HS-27A (cell line): ENCODE data around the gene GRIK4.

Experiments
- DNase-seq: peaks from one replicate; pipeline ENCODE4 v3.0.0-alpha.2; 2012; ENCODE audit warnings: low read depth, missing footprints

The GRIK4 gene

DNA sequence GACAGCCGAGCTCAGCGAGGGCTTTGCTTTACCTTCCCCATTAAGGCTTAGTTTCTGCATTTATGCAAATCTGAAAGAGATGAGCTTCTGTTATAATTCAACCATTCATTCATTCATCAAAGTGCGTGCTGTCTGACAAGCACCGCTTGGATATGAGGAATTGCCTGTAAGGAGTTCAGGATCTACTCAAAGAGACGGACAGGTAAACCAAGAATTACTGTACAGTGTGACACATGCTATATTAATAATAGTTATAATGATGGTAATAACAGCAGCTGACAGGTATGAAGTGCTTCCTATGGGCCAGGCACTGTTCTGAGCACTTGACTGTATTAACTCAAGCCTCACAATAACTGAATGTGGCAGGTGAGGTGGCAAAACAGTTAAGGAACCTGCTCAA is 402.5 kb downstream of the GRIK4 start:
- no peak for DNase-seq

DNA sequence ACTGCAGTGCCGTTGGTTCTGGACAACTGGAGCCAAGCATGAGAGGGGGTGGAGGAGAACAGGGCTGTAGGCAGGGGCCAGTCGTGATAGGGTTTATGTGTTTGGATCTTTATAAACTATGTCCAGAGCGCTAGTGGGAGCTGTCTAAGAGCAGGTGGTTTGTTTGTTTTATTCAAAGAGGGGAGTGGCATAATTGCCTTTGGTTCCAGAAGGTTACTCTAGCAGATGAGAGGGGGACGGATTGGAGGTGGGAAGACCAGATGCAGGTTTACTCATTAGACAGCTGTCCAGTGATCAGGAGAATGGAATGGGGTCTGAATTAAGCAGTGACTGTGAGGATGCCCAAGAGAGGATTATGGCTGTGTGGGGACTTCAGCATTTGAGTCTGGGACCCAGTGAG is 403.1 kb downstream of the GRIK4 start:
- no peak for DNase-seq

DNA sequence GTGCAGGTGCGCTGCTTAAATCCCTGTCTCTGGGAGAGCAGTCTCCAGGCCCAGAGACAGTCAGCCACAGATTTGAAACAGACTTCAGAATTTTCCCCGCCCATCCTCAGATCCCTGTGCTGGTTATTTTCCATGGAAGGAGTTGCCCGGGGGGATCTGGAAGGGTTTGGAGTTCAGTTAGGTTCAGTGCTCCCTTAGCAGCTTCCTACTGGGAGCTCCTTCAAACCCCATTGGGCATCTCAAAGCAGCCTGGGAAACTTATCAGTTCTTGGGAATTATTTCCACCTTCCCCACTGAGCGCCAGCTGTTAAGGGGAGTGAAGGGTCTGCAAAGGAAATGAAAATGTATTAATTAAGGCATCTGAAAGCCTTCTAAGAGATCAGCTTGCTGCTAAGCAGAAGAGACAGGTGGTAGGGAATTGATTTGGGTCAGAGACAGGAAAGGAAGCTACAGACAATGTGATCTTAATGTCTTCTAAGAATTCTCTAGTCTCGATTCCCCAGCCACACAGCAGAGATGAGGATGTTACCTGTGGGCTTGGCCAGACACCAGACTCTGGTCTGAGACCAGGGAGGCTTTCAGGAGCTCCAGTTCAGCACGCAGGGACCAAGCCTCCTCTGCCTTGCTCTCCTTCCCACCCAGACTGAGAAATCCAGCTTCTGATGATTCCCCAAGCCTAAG is 406.2 kb downstream of the GRIK4 start:
- DNase-seq: no peak

DNA sequence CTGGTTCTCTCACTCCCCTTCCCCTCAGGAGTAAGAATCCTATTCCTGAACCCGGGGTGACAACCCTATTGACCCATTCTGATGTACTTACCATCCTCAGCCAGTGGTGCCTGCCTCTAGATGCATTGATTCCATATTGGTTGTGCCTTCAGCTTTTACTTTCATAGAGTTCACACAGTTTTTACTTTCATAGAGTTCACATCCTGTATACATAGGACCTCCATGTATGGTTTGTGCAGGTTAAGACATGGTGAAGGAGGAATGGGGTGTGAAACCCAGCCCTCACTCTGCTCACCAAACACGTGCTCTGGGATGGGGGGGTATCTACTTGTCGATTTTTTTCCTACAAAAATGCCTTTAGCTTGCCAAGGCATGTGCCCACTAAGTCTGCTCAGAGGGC is 406.7 kb downstream of the GRIK4 start:
- DNase-seq: no peak

DNA sequence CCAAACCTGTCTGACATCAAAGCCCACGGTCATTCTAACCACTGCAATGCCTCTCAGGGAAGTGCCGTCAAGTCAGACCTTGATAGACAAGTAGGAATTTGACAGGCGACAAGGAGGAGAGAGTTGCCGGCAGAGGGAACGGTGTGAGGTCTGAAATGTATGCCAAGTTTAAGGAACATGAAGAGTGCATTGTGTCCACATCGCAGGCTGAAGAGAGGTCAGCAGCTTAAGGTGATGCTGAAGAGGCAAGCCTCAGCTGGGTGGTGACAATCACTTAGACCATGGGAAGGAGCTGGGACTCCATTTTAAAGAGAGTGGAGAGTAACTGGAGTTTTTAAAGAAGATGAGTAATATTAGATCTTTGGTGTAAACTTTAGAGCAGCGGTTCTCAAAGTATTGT is 407.5 kb downstream of the GRIK4 start:
- DNase-seq: no peak

DNA sequence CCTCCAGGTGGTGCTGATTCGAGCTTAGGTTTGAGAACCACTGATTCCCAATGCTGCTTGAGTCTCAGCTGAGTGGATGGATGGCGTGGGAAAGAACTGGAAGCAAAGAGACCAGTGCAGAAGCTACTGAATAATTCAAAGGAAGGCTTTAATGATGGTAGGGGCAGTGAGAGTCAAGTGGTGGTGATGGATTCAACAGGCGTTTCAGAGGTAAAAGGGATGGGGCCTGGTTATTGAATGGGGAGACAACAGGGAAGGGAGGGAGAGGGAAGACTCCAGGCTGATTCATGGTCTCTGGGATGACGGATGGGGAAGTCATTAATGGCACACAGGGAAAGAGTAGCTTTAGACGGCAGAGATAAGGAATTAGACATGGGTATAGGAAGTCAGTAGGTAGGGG is 408.0 kb downstream of the GRIK4 start:
- no peak for DNase-seq

DNA sequence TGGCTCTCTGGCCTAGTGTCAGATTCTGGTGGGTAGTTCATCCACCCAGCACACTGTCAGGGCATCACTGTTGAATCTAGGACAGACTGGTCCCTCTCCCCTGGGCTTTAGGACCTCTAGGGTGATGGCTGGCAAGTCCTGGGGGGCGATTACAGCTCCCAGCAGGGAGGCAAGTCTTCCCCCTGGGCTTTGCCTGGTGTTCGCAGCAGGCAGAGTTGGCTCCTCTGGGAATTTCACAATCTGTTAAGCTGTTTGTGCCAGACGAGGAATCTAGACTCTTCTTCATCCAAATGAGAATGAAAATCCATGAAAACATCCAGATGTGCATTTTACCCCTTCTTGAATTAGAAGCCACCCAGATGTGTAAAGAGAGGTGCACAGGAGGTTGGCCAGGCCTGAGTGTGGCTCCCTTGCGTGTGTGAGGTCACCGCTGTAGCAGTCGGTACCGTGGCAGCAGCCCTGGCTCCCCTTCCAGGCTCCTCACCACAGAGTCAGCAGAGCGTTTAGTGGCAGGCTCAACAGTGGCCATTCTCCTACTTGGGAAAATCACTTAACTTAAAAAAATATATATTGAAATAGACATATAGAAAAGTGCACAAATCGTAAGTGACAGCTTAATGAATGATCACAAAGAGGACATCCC is 412.4 kb downstream of the GRIK4 start:
- DNase-seq: no peak

DNA sequence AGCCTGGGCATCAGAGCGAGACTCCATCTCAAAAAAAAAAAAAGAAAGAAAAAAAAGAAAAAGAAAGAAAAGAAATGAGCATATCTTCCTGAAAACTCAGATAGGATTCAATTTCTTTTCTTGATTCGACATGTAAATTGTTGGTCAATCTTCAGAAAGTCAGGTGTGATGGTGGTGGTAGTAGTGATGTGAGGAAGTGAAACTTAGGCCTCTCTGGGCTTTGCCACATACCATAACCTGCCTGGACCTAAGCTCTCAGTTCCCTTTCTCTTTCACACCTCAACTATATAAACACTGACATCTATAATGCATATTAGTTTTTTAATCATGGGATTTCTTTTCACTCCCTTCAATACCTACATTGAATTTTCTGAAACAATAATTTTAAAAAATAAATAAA is 414.4 kb downstream of the GRIK4 start:
- DNase-seq: no peak

DNA sequence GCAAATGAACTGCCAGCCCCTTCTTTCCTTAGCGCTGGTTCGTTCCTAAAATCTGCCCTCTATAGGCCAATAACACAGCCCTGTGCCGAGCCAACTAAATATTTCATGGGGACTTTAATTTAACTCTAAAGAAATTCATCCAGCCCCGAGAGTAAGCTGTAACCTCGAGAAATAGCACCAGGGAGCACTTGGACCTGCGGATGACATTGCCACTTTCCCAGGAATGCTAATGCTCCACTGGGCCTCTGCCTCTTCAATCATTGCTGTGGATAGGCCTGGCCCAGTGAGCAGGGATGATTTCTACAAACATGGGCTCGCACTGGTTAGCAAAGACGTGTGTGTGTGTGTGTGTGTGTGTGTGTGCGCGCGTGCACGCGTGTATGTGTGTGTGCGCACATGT is 417.1 kb downstream of the GRIK4 start:
- no peak for DNase-seq

DNA sequence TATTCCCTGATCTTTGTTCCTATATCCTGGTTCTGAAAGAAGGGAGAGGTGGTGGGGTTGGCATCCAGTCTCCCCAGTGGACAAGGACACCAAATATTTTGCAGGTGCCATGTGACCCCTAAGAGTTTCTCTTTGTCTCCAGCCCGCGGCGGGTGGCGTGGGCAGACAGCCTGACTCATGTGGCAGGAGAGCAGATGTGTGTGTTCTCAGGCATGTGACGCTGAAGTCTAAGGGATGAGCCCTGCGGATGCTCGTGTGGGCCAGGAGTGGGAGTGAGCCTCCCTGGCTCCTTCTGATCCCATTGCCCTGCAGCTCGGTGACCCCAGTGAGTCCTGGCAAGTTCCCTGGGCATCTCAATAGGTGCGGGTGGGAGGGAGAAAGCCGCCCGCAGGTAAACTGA is 417.5 kb downstream of the GRIK4 start:
- no peak for DNase-seq

DNA sequence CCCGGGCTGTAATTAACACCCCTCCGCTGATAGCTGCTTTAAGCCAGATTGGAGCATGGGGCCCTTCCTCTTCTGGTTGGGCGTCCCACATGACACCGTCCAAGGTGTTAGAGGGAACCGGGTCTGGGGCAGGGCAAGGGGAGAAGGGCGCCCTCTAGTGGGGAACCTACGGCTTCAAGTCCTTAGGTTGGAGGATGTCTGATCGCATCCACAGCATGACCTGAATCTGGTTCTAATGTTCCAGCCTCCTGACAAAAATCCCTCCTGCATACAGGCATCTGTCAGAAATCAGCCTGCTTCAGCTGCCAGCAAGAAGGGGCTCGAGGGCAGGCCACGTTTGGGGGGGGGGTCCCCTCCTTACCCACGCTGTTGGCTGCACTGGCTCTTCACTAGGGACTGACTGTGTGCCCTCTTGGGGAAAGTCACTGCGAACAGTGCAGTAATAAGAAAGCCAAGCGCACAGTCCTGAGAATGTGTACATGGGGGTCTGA is 418.2 kb downstream of the GRIK4 start:
- DNase-seq: no peak

DNA sequence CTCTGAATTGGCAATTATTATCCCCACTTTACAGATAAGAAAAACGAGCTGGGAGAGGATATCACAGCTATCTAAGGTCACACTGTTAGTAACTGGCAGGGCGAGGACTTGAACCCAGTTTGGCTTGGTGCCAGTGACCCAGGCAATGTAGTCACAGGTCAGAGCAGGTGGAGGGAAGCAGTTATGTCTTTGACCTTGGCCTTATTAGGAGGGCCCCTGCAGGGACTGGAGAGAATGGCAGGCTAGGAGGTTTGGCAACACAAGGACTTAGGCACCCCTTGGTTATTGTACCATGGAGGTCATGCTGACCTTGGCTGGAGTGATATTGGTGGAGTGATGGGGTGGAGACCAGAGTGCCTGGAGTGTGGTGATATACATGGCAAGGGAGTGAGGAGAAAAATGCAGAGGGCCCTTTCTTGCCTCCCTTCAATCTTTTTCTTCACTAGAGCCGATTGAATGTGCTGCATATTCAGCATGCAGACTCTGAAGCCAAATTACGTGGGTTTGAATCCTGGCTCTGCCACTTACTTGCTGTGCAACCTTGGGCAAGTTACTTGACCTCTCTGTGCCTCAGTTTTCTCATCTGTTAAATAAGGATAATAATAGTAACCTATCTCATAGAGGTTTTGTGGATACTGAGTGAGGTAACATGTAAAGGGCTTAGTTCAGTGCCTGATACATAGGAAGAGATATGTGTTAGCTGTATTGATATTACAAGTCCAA is 419.7 kb downstream of the GRIK4 start:
- no peak for DNase-seq

DNA sequence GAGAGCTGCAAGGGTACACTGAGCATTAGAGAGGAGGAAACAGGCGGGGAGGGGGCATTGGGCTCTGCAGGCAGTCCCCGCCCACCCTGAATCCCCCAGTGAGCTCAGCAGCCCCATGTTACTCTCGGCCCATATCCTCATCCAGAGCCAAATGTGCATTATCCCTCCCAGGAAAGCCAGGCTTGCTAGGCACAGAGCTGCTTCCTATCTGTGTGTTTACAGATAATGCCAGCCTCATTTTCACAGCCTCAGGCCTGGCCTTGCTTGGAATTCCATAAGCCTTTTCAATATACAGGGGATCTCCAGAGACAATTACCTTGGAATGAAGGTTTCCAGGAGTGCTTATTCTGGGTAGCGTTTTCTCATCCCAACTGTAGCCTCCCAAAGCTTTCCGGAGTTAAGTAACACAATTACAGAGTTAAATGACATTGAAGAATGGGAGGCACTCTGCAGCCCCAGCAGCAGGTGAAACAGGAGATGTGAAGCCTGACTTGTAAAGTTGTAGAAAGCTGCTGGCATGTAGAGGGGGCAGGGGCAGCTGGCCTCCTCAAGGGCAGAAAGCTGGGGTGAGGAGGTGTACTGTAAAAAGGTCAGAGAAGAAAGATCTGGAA is 420.9 kb downstream of the GRIK4 start:
- DNase-seq: no peak

DNA sequence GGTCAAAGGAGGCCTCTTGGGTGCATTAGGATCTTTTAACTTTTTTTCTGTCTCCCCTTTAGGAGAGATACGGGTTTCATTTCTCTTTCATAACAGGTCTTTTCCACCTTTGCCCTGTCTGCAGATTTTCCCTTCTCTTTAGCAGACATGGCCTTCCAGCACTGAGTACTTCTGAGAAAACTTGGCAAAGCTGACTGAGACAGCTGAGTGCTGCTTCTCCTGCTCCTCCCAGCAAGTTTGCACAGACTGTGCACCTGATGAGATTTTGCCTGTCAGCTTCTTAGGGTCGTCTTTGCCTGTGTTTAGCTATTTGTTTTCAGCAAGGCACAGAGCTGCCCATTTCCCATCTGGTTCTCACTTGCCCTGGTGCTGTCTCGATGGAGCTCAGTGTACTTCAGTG is 424.8 kb downstream of the GRIK4 start:
- no peak for DNase-seq

DNA sequence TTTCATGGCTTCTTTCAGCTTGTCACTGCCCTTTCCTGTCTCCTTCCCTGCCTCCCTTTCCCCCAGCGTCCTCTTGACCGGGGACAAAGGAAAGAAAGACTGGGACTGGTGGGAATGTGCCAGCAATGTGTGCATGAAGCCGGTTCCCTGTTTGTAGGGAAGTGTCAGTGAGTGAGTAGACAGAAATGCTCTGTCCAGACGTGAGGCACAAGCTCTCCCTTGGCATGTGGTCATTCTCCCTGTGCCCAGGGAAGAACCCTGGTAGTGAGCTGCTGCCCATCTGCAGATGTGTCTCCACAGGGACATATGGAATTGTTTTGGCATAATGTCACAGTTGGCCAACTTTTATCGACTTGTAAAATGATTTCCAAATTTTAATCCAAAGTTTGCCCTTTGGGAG is 426.0 kb downstream of the GRIK4 start:
- no peak for DNase-seq

DNA sequence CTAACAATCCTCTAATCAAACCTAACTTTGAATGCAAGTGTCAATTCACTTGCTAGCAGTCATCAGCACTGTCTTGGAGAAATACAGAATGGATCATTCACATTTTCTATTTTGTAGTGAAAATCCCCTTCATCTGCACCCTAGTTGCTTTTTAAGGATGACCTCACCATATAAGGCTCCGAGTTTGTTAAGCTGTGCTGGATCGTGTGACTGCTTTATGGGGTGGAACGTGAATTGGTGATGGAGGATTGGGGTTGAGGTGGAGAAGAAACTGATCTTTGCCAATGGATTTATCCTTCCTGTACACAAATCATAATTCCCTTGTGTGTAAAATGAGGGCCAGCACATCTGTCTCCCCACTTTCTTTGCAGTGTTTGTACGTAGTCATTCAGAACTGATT is 426.7 kb downstream of the GRIK4 start:
- DNase-seq: no peak

DNA sequence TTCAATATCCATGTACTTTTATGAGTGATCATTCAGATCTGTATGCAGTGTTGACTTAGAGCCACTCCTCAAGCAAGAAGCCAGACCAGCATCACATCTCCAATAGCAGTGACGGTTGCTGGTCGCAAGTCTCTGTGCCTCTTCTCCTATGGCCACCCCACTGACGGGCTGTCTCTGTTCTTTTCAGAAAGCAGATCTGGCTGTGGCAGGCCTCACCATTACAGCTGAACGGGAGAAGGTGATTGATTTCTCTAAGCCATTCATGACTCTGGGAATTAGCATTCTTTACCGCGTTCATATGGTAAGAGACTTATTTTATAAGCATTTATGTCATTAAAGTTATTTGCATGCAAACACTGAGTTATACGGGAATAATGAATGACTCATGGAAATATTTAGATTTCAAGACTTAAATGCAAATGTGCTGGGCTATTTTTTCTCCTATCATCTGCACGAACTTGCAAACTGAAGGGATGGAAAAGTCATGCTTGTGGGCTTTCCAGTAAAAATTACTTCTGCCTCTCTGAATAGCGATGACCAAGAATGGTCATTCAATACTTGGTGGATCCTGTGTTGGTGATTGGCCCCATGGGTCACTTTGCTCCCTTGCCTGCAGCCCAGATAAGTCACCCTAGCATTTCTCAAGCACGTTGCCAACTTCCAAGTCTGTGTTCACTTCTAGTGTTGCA is 428.8 kb downstream of the GRIK4 start:
- DNase-seq: no peak

DNA sequence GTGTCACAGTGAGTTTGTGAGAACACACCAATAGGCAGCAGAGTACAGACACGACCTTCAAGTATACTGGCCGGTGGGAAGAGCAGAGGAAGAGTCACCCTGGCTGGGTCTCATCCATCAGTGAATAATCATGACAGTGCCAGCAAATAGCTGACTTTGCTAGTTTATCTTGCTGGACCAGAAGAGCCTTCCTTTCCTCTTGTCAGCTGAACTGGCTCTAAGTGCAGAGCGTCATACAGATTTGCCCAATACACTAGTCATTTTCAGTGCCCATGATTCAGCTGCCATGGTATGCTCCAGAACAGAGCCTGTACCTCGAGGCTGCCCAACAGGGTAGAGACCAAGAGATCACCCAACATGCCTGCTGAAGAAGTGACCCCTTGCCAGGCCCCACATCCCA is 429.5 kb downstream of the GRIK4 start:
- DNase-seq: no peak

DNA sequence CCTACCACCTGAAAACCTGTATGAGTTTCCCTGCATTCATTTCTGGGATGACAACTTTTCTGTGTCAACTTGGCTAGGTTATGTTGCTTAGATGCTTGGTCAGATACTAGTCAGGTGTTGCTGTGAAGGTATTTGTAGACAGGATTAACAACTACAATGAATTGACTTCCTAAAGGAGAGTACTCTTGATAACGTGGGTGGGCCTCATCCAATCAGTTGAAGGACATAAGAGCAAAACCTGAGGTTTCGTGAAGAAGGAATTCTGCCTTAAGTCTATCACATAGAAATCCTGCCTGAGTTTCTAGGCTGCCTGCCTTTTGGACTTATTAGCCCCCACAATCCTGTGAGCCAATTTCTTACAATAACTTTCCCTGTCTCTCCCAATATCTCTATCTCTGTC is 431.2 kb downstream of the GRIK4 start:
- no peak for DNase-seq

DNA sequence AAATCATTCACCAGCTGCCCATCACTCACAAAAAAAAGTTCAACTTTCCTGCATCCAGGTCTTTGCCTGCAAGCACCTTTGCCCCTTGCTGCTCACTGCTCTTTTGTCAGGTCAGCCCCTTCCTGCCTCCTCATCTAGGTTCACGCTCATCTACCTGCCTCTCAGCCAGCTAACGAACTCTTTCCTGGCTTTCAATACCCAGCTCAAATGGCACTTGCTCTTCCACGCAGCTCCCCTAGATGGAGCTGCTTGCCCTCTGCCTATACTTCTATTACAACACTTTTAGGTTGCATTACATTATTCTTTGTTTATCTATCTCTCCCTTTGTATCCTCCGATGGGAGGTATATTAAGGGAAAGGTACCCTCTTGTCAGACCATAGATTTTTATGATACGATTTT is 433.5 kb downstream of the GRIK4 start:
- no peak for DNase-seq

DNA sequence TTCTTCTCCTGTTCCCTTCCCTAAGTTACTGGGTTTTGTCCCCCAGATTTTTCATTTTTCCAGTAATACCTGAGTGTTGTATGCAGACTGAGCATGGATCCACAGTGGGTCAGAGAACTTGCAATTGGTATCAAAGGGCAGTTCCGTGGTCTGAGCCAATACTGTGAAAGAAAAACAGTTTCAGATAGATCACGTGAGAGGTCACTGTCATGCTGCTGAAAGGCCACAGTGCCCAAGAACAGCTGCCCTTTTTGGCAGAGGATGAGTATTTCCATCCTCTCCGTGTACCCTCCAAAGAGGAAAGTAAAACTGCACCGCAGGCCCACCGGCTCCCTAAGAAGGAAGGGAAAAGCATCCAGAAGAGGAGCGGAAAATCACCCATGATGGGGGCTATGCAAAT is 439.3 kb downstream of the GRIK4 start:
- DNase-seq: no peak
